ENCODE data around the gene NR5A2.

NR5A2 gene

DNA sequence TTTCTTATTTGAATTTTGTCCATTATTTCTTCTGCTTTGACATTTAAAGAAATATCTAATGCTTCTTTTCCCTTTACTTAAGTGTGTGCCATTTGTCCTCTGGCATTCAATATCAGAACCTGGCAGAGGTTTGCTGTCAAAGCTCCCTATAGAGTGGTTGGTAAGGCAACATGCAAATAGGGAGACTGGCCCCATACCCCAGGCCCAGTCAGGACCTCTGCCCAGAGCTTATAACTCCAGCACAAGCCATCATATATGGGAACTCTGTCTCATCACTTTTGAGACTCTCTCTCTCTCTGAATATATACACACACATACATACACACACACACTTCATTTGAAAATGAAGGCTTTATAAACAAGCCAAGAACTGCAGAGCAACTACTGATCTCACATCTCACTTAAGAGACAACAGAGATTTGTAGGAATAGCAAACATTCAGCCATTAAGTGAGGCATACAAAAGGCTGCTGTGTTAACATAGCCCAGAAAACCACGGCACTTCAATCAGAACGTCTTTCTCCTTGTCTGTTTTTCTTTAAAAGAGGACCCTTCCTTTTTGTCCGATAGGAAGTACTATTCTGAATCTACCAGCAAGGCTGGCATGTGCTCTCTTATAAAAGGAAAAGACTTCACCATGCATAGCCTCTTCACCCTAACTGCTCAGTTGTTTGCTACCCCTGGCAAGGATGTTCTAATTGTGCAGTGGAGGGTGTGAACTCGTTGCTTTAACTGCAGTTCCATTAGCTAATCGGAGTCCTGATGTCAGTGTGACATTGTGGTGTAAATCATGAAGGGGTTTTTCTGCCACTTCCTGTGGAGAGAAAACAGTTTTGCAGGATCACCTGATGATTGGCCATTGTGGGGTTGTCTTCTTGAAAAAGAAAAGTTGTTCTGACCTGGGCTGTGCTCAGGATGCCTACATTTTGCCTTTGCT is 101.7 kb downstream of the NR5A2 start:
- DNase-seq: no peak

- DNase-seq: no peak
Observed at GRCh38 chr1:200130552-200130951, 103.0 kb downstream of the NR5A2 start.

DNA sequence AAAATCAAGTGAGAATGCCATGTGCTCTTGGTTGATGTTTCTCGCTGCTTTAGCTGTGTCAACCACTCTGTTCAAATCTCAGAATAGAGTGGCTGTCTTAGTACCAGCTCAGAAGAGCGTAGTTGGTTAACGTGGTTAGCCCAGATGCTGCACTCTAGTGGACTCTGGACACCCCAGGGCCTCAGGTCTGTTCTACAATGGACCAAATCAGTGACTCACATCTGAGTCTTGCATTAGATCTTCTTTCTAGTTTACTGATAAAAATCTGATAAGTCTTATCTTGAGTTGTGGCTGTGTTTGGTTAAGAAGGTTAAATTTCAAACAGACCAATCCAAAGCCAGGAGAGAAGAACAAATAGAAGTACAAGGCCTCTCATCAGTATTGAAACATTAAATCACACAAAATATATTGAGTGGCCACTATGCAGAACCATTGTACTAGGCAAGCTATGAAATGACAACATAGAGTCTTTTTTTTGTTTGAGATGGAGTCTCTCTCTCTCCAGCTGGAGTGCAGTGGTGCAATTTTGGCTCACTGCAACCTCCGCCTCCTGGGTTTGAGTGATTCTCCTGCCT is 104.1 kb downstream of the NR5A2 start:
- DNase-seq: no peak

DNA sequence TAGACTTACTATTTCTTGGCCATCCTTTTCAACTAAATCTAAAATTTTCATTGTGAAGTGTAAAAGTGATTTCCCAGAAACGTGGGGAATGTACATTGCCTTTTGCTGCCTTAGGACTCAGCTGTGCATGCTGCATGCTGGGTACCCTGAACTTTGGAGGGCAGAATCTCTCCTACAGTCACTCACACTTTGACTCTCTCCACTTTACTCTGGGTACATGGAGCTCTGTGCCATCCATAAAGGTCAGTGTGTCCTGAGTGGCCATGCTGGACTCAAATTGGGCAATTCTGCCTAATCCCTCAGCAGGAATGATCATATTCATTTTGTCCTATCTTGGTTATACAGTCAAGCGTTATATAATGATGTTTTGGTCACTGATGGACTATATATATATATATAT is 105.6 kb downstream of the NR5A2 start:
- no peak for DNase-seq

GRCh38 chr1:200134116-200134515 is 106.6 kb downstream of the NR5A2 start:
- DNase-seq: no peak

- DNase-seq: no peak
Observed at GRCh38 chr1:200136384-200136783, 108.9 kb downstream of the NR5A2 start.

DNA sequence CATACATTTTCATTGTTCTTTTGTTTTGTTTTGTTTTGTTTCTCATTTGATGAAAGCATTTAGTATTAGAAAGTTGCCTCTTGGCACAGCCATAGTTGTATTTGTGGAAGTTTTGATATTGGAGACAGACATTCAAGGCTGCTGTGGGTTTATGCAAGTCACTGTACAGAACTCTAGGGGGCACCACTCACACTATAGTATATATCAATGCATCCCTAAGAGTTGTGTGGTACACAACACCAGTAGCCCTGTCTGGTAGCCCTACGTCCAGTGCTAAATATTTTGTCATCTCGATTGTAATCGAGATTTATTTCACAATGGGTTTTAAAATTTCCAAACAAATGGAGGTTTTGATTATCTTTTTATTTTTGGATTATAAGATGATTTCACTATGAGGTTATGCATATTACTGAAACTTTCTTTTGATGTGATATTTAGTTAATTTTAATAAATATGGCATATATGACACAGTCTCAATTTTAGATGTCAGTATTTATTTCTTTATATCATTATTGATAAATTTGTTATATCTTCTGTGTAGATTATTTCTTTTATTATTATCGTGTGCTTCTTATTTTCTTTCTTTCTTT is 112.2 kb downstream of the NR5A2 start:
- no peak for DNase-seq

- DNase-seq: no peak
Observed at GRCh38 chr1:200143347-200143746, 115.8 kb downstream of the NR5A2 start.

DNA sequence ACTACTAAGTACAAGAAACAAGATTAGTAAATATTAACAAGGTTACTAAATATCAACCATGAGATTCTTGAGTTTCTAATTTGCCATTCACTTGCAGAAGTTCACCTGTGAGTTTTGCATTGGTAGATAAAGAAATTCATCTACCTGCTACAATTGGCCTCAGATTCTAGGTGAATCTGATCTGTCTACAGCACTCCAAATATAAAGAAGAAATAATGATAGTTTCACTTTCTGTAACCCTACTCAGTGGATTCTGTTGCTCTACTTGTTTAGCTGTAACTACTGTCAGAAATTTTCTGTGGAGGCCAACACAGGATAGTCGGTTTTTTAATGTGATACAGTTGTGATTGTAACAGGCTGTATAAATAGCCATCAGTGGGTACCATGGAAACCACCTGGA is 118.6 kb downstream of the NR5A2 start:
- no peak for DNase-seq

GRCh38 chr1:200147094-200147493 is 119.6 kb downstream of the NR5A2 start:
- no peak for DNase-seq

GRCh38 chr1:200147742-200148141 is 120.2 kb downstream of the NR5A2 start:
- no peak for DNase-seq

GRCh38 chr1:200150006-200150405 is 122.5 kb downstream of the NR5A2 start:
- DNase-seq: no peak

DNA sequence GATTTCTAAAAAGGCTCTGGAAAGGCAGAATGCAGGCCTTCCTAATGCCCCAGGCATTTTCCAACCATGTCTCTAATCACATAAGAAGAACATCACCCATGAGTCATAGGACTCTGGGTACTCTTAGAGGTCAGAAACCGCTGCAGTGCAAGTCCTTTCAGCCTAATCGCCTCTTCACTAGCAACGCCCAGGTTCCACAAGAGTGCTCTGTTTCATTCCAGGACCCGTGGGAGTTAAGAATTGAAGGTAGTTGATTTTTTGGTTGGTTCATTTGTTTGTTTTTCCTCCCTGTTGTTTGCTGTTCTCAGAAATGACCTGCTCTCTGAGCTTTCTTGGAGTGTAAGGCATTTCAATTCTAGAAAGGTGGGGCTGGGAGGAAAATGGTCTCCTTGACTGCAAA is 123.2 kb downstream of the NR5A2 start:
- no peak for DNase-seq

DNA sequence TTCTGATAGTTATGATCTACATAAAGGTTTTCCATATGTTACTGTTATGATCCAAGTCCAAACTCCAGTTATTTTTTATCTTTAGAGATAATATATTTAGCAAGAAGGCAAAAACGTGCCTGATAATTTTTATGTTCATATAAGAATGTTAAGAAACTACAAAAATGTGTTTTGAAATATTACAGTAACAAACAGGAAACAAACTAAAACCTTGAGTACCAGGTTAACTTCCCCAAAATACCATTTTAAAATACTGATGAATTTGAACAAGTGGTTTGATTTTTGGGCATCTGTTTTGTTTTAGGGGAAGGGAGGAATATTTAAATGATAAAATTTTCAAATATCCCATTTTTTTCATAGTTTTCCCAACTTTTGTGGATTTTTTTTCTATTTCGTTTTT is 124.8 kb downstream of the NR5A2 start:
- no peak for DNase-seq

- DNase-seq: no peak
Observed at GRCh38 chr1:200153277-200154055, 126.0 kb downstream of the NR5A2 start.

DNA sequence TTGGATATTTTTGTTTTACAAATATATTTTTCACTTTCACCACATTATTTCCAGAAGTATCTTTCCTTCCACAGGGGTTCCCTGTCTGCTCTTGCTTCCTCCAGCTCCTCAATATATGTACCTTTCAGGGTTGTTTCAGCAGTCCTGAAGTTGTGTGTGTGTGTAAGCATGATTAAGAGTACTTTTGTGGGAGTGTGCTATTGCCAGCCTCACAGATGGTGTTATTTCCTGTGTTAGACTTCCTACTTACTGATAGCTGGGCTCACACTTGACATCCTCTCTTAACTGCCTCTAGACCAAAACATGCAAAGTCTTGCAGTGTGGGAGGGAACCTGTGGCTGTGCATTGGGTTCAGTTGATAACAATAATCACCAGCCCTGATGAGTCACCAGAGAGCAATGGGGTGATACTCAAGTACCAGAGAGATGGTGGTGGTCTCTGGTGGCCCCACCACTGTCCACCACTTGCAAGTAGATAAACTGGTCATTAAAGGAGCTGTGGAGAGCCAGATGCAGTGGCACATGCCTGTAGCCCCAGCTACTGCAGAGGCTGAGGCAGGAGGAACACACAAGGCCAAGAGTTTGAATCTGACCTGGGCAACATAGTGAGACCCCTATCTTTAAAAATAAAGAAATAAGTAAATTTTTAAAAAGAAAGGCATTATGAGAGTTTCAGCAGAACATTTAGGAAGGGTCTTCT is 126.7 kb downstream of the NR5A2 start:
- no peak for DNase-seq

DNA sequence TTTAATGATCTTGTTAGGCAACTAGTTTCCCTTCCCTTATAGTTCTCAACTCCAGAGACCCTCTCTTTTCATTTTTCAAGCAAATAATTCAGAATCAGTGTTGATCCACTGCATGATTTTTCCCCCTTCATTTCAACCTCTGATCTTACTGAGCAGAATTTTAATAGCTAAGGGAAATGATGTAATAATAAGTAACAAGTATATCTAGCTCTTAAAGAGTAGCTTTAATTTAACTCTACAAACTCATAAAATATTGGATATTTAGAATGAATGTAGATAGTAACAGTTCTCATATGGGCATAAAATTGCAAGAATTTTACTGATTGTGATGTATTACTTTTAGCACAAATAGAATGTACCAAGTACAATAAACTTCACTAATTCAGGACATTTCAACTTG is 130.2 kb downstream of the NR5A2 start:
- no peak for DNase-seq

GRCh38 chr1:200161801-200162200 is 134.3 kb downstream of the NR5A2 start:
- no peak for DNase-seq

GRCh38 chr1:200162258-200162657 is 134.7 kb downstream of the NR5A2 start:
- no peak for DNase-seq

DNA sequence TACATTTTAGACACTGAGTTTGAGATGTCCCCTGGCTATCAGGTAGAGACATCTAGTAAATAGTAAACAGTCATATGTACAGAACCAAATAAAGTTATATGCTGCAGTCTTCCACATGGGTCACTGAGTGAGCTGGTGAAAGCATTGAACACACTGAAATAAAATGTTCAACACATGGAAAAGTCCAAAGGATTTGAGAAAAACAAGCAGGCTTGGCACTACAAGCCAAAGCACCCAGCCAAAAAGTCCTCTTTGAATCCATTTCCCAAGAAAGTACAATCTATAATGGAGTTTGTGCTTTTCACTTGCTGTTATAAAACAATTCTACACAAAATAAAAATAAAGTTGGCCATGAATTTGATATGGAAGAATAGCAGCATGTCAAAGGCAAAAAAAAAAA is 135.4 kb downstream of the NR5A2 start:
- no peak for DNase-seq

DNA sequence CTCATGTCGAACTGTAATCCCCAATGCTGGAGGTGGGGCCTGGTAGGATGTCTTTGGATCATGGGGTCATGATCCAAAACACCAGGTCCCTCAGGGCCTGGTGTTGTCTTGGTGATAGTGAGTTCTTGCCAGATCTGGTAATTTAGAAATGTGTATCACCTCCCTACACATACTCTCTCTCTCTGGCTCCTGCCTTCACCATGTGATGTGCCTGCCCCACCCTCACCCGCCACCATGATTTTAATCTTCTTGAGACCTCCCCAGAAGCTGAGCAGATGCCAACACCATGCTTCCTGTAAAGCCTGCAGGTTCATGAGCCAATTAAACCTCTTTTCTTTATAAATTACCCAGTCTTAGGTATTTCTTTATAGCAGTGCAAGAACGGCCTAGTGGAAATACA is 136.4 kb downstream of the NR5A2 start:
- no peak for DNase-seq

DNA sequence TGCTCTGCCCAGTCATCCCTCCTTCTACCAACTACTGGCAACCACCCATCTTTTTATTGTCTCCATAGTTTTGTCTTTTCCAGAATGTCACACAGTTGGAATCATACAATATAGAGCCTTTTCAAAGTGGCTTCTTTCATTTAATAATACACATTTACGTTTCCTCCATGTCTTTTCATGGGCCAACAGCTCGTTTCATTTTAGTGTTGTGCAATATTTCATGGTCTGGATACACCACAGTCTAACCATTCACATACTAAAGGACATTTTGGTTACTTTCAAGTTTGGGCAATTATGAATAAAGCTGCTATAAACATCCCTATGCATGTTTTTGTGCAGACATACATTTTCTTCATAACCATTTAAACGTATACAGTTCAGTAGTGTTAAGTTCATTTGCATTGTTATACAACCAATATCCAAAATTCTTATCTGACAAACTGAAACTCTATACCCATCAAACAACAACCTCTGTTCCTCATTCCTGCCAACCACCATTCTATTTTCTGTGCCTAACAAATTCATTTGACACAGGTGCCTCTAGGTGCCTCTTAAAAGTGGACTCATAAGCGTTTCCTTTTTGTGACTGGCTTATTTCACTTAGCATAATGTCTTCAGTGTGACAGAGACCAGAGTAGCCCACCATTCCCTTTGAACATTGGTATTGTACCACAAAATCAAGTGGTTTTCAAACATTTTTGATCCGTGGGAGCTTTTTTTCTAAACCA is 138.1 kb downstream of the NR5A2 start:
- DNase-seq: no peak
